K562 (cell line): ENCODE data around the gene CNPY2. TPM values are rescaled to one million over a fixed set of nuclear protein-coding genes. Genes with fewer than 3 reads are reported as not detected.

ENCODE experiments used
- ATAC-seq: fragments of 200-7000 bp; cut with Tn5 transposase; 3 replicates; pipeline ENCODE4 v1.9.1; 2020; ENCODE audit warnings: moderate library complexity
- BruUV-seq: library from RNA; stranded (reverse); fragments of 400-500 nt; replicated peaks from 2 replicates; lab custom pipeline; 2021; lab: Mats Ljungman, UMichigan
- CTCF ChIA-PET: fragments of 300-600 bp; formaldehyde crosslinking; extraction: SDS; loops from one replicate; lab custom pipeline; 2021; ENCODE audit warnings: low intra/inter-chr PET ratio; lab: Yijun Ruan, JAX
- POLR2A ChIA-PET: fragments of 300-600, 350-650 bp; sonication (Branson Sonifier 250); formaldehyde crosslinking; extraction: SDS; loops from one replicate; lab custom pipeline; 2021; ENCODE audit warnings: antibody characterized with exemption, inconsistent platforms; lab: Yijun Ruan, JAX
- DNase-seq, 4 experiments: peaks; one replicate each; pipeline versions ENCODE4 v3.0.0 to v3.0.0-alpha.2; 2011 to 2018; ENCODE audit warnings: low spot score in 3 of 4, mixed read lengths in 3 of 4; ENCODE audit errors: extremely low read depth in 1 of 4
- FAIRE-seq: peaks from 2 replicates; lab custom pipeline; 2011; peaks lifted over from hg19 to GRCh38; lab: Jason Lieb, UNC
- H2AFZ ChIP-seq: 2 replicates; pipeline ENCODE4 v1.6.0; 2011; ENCODE audit warnings: low read depth, low read length, control low read depth, inconsistent platforms
- H3K27ac ChIP-seq: fragments of 200-600 bp; 3 replicates; pipeline ENCODE4 v1.8.0; 2011; ENCODE audit warnings: low read depth, mild to moderate bottlenecking, control low read depth, inconsistent platforms, low read length, moderate library complexity, mixed read lengths; ENCODE audit errors: extremely low read depth
- H3K27me3 ChIP-seq, 2 experiments: fragments of 300-600 bp in 1 of 2; 2 replicates in 1 of 2; 3 replicates in 1 of 2; pipeline versions ENCODE4 v1.6.0 to v1.8.0; 2011; ENCODE audit warnings: inconsistent platforms in 2 of 2, low read length in 2 of 2, mild to moderate bottlenecking in 1 of 2, mixed read lengths in 1 of 2, moderate library complexity in 1 of 2; ENCODE audit not compliant: control insufficient read depth in 2 of 2, insufficient read depth in 2 of 2
- H3K36me3 ChIP-seq: fragments of 300-600 bp; 3 replicates; pipeline ENCODE4 v1.8.0; 2011; ENCODE audit warnings: mild to moderate bottlenecking, low read length, inconsistent platforms; ENCODE audit not compliant: control insufficient read depth, insufficient read depth
- H3K4me1 ChIP-seq, 2 experiments: fragments of 200-600 bp in 1 of 2; replicated peaks in 1 of 2; 2 replicates in 1 of 2; 3 replicates in 1 of 2; pipeline versions ENCODE4 v1.5.1 to v1.8.0; 2011; ENCODE audit warnings: inconsistent platforms in 2 of 2, low read length in 2 of 2, mild to moderate bottlenecking in 1 of 2, mixed read lengths in 1 of 2, moderate library complexity in 1 of 2; ENCODE audit not compliant: control insufficient read depth in 2 of 2, insufficient read depth in 2 of 2
- H3K4me2 ChIP-seq: 2 replicates; pipeline ENCODE4 v1.6.1; 2011; ENCODE audit warnings: low read length, control low read depth, inconsistent platforms, mixed read lengths; ENCODE audit not compliant: insufficient read depth
- H3K4me3 ChIP-seq: fragments of 200-600 bp; sonication (generic), shearing (Covaris generic); 2 replicates; pipeline ENCODE4 v1.5.1; 2016; ENCODE audit warnings: control low read depth, inconsistent platforms
- H3K79me2 ChIP-seq: fragments of 200-600 bp; 3 replicates; pipeline ENCODE4 v1.8.0; 2011; ENCODE audit warnings: low read length, inconsistent platforms; ENCODE audit not compliant: control insufficient read depth, insufficient read depth
- H3K9ac ChIP-seq, 2 experiments: 2 replicates each; pipeline versions ENCODE4 v1.6.0 to v1.6.1; 2011; ENCODE audit warnings: low read depth in 2 of 2, low read length in 2 of 2, control low read depth in 1 of 2, inconsistent platforms in 1 of 2, mild to moderate bottlenecking in 1 of 2, mixed read lengths in 1 of 2; ENCODE audit not compliant: insufficient read depth in 1 of 2
- H3K9me1 ChIP-seq: one replicate; pipeline ENCODE4 v1.6.0; 2011; ENCODE audit warnings: inconsistent platforms, mild to moderate bottlenecking, low read length, moderate library complexity; ENCODE audit not compliant: control insufficient read depth, insufficient read depth
- H3K9me3 ChIP-seq: replicated peaks from 2 replicates; pipeline ENCODE4 v1.5.1; 2011; ENCODE audit warnings: low read depth, low read length, inconsistent platforms; ENCODE audit not compliant: control insufficient read depth, insufficient read depth
- H4K20me1 ChIP-seq: replicated peaks from 2 replicates; pipeline ENCODE4 v1.6.1; 2011; ENCODE audit warnings: low read length, inconsistent platforms, mixed read lengths; ENCODE audit not compliant: control insufficient read depth, insufficient read depth
- DDX20 ChIP-seq: fragments of 450-650 bp; IDR thresholded peaks from 2 replicates; pipeline ENCODE4 v1.6.1; 2016; ENCODE audit warnings: missing genetic modification characterization, low read depth, mild to moderate bottlenecking, missing compliant biosample characterization, moderate library complexity
- FOXA1 ChIP-seq: fragments of 450-650 bp; IDR thresholded peaks from 2 replicates; pipeline ENCODE4 v1.6.1; 2016; ENCODE audit warnings: mild to moderate bottlenecking, borderline replicate concordance
- MAFG ChIP-seq: fragments of 450-650 bp; conservative IDR thresholded peaks from 2 replicates; pipeline ENCODE4 v1.6.1; 2016; ENCODE audit warnings: missing genetic modification characterization, missing compliant biosample characterization
- MCM5 ChIP-seq: fragments of 450-650 bp; IDR thresholded peaks from 2 replicates; pipeline ENCODE4 v1.6.1; 2016; ENCODE audit warnings: low read depth
- MED1 ChIP-seq: sonication (generic); formaldehyde crosslinking; IDR thresholded peaks from 2 replicates; pipeline ENCODE4 v1.8.1; 2023; ENCODE audit warnings: missing genetic modification reagents, borderline replicate concordance
- POLR2AphosphoS2 ChIP-seq: IDR thresholded peaks from 2 replicates; pipeline ENCODE4 v1.6.1; 2012; ENCODE audit warnings: low read length, improper control_type of control experiment
- SAP30 ChIP-seq: fragments of 200-600 bp; sonication (generic); IDR thresholded peaks from 2 replicates; pipeline ENCODE4 v1.6.1; 2012; ENCODE audit warnings: borderline replicate concordance, low read depth, mild to moderate bottlenecking, moderate library complexity, low read length, control low read depth, inconsistent platforms; ENCODE audit not compliant: insufficient read depth, poor library complexity, severe bottlenecking
- SREBF1 ChIP-seq: fragments of 150-350 bp; IDR thresholded peaks from 2 replicates; pipeline ENCODE4 v1.6.1; 2014; ENCODE audit warnings: antibody characterized with exemption, low read depth, low read length, borderline replicate concordance
- USF1 ChIP-seq: sonication (generic); formaldehyde crosslinking; IDR thresholded peaks from 2 replicates; pipeline ENCODE4 v1.9.0; 2022; ENCODE audit warnings: mild to moderate bottlenecking, missing genetic modification reagents
- ZBTB5 ChIP-seq: fragments of 450-650 bp; IDR thresholded peaks from 2 replicates; pipeline ENCODE4 v1.6.1; 2017; ENCODE audit warnings: antibody characterized with exemption
- ZNF124 ChIP-seq: sonication (generic); formaldehyde crosslinking; IDR thresholded peaks from 2 replicates; pipeline ENCODE4 v1.8.1; 2022; ENCODE audit warnings: missing genetic modification reagents
- ZNF143 ChIP-seq: sonication (generic); formaldehyde crosslinking; IDR thresholded peaks from 2 replicates; pipeline ENCODE4 v1.9.0; 2022; ENCODE audit warnings: mild to moderate bottlenecking, missing genetic modification reagents
- ZNF41 ChIP-seq: fragments of 250-450 bp; sonication (Bioruptor Pico); conservative IDR thresholded peaks from 2 replicates; pipeline ENCODE4 v1.4.0; 2020; ENCODE audit warnings: mild to moderate bottlenecking
- WGBS: fragments of 100-300 bp; shearing (Covaris generic); methylation state at CpG from one replicate; pipeline ENCODE4 v1.1.6; 2016; ENCODE audit warnings: low coverage, mixed read lengths; ENCODE audit not compliant: insufficient coverage; ENCODE audit errors: missing lambda C conversion rate; 5-methylcytosine and 5-hydroxymethylcytosine counted together
- in situ Hi-C: fragments of 300-500 bp; cut with MboI; formaldehyde crosslinking; loops from 4 replicates; pipeline ENCODE4 v1.15.0; 2018; ENCODE audit warnings: inconsistent platforms, mixed read lengths
- intact Hi-C: fragments of 100-400 bp; cut with micrococcal nuclease; formaldehyde crosslinking; loops from 2 replicates; pipeline ENCODE4 v1.14.2; 2022
- polyA plus RNA-seq, 8 experiments: library from polyadenylated mRNA; depleted of rRNA in 4 of 8; stranded (reverse) in 5 of 8; unstranded in 3 of 8; fragments of >200 nt; fragmentation: Nextera tagmentation in 2 of 8; fragmentation: Illumina TruSeq in 1 of 8; extraction: Ambion mirVana in 2 of 8; extraction: Trizol in 1 of 8; gene quantifications; 2 replicates each; pipeline versions ENCODE4 v1.2.1 to v1.2.3, GENCODE V29; 2011 to 2014; ENCODE audit warnings: inconsistent platforms in 1 of 8, missing spikeins in 1 of 8
- total RNA-seq, 7 experiments: library from RNA; depleted of rRNA in 6 of 7; stranded (reverse); fragments of >200 nt in 6 of 7; fragmentation: Illumina TruSeq in 2 of 7; extraction: Trizol in 2 of 7; gene quantifications; 2 replicates each; pipeline versions ENCODE4 v1.2.1 to v1.2.3, GENCODE V29; 2011 to 2021; ENCODE audit warnings: low replicate concordance in 1 of 7
- TF ChIP-seq, protein P1 (sequence below): fragments of 250-450 bp; sonication (Bioruptor Pico); IDR thresholded peaks from 2 replicates; pipeline ENCODE4 v1.6.1; 2021; ENCODE audit warnings: mild to moderate bottlenecking
- TF ChIP-seq, protein P2 (sequence below): fragments of 250-450 bp; sonication (Bioruptor Pico); IDR thresholded peaks from 2 replicates; pipeline ENCODE4 v1.5.0; 2021; ENCODE audit warnings: mild to moderate bottlenecking, borderline replicate concordance

The CNPY2 gene
- total and polyA plus RNA-seq, 9 of the 15 experiments (the other 6 are each of a cell fraction or from before 2014, with no cell fraction given), result 33.8 to 190 (median 138) TPM

- peak overlapping the region; percentile 93 for H3K4me2 ChIP-seq
- intact Hi-C loops (loop anchor here (2.0 kb wide), 3 partner anchors 14 to 182 kb away; partner anchors contain the start of genes COQ10A and ZC3H10), in situ Hi-C loops (no loop called here)
- H3K4me3 ChIP-seq, result peak overlapping the region; percentile 64
- ATAC-seq, result peak; percentile 74
- FAIRE-seq, result peak; percentile 98
- H2AFZ ChIP-seq, result peak overlapping the region; percentile 85
- peaks cover 48% of the 10 kb centered on the region for H3K79me2 ChIP-seq
- H3K4me1 ChIP-seq, result peaks cover 22 to 42% of the 10 kb centered on the region in 2 experiments
- peak overlapping the region; percentile 98 for H3K27ac ChIP-seq
- 3% methylated on average over 21 of the region's 21 CpGs for WGBS
- H3K9me3 ChIP-seq, result no peaks in the 10 kb centered on the region
- H4K20me1 ChIP-seq, result no peaks in the 10 kb centered on the region; the same call in 1 of the 2 replicates
- DNase-seq, result peak; percentile 44 to 95 (median 68)
- TSS peak; percentile 90 for BruUV-seq
- no peaks in the 10 kb centered on the region for H3K9me1 ChIP-seq
- CTCF ChIA-PET, result interaction anchor here (1.1 to 1.5 kb wide), 2 partner anchors 77 to 94 kb away, joined by 4 to 7 read pairs; partner anchors contain the start of gene NABP2
- POLR2A ChIA-PET, result interaction anchor here (0.6 to 3.2 kb wide), 11 partner anchors 7 to 257 kb away, joined by 3 to 18 read pairs (median 3); no protein-coding TSS in a partner anchor
- H3K9ac ChIP-seq, result peak overlapping the region; percentile 87 to 88; a peak in 3 of 4 replicates
- peaks cover 56% of the 10 kb centered on the region for H3K36me3 ChIP-seq
- no peaks in the 10 kb centered on the region for H3K27me3 ChIP-seq
- TF ChIP-seq SREBF1 (no peak), ZNF143 (no peak), USF1 (CRISPR knock-in tag) (peak; percentile 37; the same call in 1 of the 2 replicates), ZNF124 (CRISPR knock-in tag) (no peak), POLR2AphosphoS2 (no peak), DDX20 (tag) (no peak), MCM5 (no peak), FOXA1 (no peak), MAFG (no peak), ZNF41 (0 out of 2 replicates have a peak, but pooled peaks have one; percentile 19), MED1 (CRISPR knock-in tag) (no peak), ZBTB5 (no peak), SAP30 (no peak)
- TF ChIP-seq, protein P1, sequence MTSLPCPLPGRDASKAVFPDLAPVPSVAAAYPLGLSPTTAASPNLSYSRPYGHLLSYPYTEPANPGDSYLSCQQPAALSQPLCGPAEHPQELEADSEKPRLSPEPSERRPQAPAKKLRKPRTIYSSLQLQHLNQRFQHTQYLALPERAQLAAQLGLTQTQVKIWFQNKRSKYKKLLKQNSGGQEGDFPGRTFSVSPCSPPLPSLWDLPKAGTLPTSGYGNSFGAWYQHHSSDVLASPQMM (CRISPR knock-in tag), result no peak; the same call in 1 of the 2 replicates
- TF ChIP-seq, protein P2, sequence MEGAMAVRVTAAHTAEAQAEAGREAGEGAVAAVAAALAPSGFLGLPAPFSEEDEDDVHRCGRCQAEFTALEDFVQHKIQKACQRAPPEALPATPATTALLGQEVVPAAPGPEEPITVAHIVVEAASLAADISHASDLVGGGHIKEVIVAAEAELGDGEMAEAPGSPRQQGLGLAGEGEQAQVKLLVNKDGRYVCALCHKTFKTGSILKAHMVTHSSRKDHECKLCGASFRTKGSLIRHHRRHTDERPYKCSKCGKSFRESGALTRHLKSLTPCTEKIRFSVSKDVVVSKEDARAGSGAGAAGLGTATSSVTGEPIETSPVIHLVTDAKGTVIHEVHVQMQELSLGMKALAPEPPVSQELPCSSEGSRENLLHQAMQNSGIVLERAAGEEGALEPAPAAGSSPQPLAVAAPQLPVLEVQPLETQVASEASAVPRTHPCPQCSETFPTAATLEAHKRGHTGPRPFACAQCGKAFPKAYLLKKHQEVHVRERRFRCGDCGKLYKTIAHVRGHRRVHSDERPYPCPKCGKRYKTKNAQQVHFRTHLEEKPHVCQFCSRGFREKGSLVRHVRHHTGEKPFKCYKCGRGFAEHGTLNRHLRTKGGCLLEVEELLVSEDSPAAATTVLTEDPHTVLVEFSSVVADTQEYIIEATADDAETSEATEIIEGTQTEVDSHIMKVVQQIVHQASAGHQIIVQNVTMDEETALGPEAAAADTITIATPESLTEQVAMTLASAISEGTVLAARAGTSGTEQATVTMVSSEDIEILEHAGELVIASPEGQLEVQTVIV (CRISPR knock-in tag), result no peak
Observed at GRCh38 chr12:56300644-56301464, 14.9 kb downstream of the CNPY2 start.
